Measurements from ENCODE around the gene RNF224.

DNA sequence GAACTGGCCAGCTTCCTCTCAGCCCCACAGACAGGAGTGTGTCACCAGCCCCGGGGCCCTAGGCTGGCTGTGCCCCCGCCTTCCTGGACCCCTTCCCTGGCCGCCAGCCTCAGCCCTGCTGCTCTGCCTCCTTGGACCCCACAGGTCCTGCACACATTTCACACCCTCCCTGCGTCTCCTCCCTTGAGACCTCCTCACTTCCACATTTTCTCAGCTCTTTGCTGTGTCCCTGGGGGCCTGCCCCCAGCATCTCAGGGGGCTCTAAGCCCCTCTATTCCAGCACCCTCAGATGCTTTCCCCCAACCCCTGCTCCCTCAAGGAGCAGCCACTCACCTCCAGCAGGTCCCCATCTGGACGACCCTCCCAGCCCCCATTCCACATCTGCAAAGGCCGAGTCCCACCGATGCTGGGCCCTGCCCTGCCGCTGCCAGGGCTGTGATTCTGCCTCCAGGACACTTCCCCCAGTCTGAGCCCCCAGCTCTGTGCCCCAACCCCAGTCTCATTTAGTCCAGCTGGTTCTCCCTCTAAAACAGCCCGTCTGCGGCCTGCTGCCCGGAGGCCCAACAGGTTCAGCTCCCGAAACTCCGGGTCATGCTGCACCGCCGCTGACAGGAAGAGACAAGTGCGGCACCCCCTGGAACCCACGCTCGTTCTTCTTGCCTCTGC, 7.6 kb downstream of the RNF224 start:
- no peak for TF ChIP-seq EZH2 (IDR thresholded peaks at IDR 0.05; ENCODE audit: low read length, unreplicated experiment)
- TF ChIP-seq, protein P1, sequence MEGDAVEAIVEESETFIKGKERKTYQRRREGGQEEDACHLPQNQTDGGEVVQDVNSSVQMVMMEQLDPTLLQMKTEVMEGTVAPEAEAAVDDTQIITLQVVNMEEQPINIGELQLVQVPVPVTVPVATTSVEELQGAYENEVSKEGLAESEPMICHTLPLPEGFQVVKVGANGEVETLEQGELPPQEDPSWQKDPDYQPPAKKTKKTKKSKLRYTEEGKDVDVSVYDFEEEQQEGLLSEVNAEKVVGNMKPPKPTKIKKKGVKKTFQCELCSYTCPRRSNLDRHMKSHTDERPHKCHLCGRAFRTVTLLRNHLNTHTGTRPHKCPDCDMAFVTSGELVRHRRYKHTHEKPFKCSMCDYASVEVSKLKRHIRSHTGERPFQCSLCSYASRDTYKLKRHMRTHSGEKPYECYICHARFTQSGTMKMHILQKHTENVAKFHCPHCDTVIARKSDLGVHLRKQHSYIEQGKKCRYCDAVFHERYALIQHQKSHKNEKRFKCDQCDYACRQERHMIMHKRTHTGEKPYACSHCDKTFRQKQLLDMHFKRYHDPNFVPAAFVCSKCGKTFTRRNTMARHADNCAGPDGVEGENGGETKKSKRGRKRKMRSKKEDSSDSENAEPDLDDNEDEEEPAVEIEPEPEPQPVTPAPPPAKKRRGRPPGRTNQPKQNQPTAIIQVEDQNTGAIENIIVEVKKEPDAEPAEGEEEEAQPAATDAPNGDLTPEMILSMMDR (conservative IDR thresholded peaks at IDR 0.05; ENCODE audit: low read depth, low read length): no peak

All from PC-3 (cell line).